Measurements from ENCODE around the gene ADAM11. TPM values are rescaled to one million over a fixed set of nuclear protein-coding genes. Genes with fewer than 3 reads are reported as not detected.

Gene ADAM11
- total RNA-seq, 1 donor from 2014 or later = 0.43 TPM

DNA sequence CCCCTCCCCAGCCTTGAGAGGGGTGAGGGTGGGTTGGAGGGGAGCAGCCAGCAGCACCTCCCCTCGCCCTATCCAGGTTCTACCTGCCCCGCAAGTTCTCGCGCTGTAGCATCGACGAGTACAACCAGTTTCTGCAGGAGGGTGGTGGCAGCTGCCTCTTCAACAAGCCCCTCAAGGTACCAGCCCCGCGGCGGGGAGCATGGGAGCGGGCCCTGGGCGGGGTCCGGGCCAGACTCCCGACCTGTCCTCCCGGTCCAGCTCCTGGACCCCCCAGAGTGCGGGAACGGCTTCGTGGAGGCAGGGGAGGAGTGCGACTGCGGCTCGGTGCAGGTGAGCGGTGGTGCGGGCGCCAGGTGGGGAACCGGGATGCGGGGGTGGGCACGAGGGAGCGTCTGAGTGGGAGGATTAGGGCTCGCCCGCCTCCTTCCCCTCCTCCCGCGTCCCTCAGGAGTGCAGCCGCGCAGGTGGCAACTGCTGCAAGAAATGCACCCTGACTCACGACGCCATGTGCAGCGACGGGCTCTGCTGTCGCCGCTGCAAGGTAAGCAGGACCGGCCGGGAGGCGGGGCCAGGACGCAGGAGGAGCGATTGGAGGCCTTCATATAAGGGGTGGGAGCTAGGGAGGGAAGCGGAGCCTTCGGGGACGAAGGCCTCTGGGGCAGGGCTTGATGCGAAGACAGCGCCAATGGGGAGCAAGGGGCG is 16.5 kb downstream of the ADAM11 start:
- no peaks in the 10 kb centered on the region for H3K9me3 ChIP-seq
- ATAC-seq (peak; percentile 96), DNase-seq (no peak)
- intact Hi-C loops (cut with DNase I) = loop anchor here (5.0 kb wide), 1 partner anchor 92 kb away; no protein-coding TSS in a partner anchor
- no peaks in the 10 kb centered on the region for H3K36me3 ChIP-seq
- H3K27me3 ChIP-seq = peaks cover 19% of the 10 kb centered on the region
- peaks cover 11% of the 10 kb centered on the region for H3K4me1 ChIP-seq
- peak overlapping the region; percentile 58 for H3K4me3 ChIP-seq
- no peak overlapping the region for H3K27ac ChIP-seq
- TF ChIP-seq, protein P1, sequence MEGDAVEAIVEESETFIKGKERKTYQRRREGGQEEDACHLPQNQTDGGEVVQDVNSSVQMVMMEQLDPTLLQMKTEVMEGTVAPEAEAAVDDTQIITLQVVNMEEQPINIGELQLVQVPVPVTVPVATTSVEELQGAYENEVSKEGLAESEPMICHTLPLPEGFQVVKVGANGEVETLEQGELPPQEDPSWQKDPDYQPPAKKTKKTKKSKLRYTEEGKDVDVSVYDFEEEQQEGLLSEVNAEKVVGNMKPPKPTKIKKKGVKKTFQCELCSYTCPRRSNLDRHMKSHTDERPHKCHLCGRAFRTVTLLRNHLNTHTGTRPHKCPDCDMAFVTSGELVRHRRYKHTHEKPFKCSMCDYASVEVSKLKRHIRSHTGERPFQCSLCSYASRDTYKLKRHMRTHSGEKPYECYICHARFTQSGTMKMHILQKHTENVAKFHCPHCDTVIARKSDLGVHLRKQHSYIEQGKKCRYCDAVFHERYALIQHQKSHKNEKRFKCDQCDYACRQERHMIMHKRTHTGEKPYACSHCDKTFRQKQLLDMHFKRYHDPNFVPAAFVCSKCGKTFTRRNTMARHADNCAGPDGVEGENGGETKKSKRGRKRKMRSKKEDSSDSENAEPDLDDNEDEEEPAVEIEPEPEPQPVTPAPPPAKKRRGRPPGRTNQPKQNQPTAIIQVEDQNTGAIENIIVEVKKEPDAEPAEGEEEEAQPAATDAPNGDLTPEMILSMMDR (IDR thresholded peaks at IDR 0.05) = peak; percentile 3

DNA sequence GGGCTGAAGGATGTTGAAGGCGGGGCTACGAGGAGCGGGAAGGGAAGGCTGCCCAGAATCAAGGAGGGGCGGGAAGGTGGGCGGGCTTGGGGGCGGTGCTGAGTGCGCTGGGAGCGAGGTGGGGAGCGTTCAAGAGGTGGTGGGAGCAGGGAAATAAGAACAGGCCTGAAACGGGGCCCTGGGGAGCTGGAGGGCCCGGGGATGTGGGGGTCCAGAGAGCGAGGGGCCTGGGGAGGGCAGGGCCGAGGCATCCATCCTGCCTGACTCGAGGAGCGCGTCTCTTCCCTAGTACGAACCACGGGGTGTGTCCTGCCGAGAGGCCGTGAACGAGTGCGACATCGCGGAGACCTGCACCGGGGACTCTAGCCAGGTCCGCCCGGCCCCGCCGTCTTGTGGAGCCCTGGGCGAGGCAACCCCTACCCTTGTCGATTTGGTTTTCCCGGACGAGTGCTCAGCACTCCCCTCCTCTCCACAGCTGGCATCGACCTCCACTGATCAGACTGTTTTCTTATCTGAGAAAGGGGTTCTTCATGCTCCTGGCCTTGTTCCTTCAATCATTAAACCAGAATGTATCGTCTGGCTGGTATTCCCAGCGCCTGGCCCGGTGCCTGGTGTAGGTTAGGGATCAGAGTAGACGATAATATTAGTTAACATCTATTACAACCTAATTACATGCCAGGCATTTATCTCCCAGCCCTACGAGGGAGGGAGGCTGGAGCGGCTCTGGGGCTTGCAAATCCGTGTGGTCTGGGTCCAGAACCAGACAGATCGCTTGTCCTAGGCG is 17.2 kb downstream of the ADAM11 start:
- no peaks in the 10 kb centered on the region for H3K36me3 ChIP-seq
- TF ChIP-seq, protein P1 (IDR thresholded peaks at IDR 0.05) = no peak
- H3K27me3 ChIP-seq = peaks cover 19% of the 10 kb centered on the region
- H3K4me1 ChIP-seq = peaks cover 11% of the 10 kb centered on the region
- H3K27ac ChIP-seq = no peak overlapping the region
- intact Hi-C loops (cut with DNase I) = loop anchor here (5.0 kb wide), 1 partner anchor 91 kb away; no protein-coding TSS in a partner anchor
- H3K4me3 ChIP-seq = peak overlapping the region; percentile 58
- ATAC-seq (peak; percentile 26), DNase-seq (peak; percentile 97)
- H3K9me3 ChIP-seq = no peaks in the 10 kb centered on the region

DNA sequence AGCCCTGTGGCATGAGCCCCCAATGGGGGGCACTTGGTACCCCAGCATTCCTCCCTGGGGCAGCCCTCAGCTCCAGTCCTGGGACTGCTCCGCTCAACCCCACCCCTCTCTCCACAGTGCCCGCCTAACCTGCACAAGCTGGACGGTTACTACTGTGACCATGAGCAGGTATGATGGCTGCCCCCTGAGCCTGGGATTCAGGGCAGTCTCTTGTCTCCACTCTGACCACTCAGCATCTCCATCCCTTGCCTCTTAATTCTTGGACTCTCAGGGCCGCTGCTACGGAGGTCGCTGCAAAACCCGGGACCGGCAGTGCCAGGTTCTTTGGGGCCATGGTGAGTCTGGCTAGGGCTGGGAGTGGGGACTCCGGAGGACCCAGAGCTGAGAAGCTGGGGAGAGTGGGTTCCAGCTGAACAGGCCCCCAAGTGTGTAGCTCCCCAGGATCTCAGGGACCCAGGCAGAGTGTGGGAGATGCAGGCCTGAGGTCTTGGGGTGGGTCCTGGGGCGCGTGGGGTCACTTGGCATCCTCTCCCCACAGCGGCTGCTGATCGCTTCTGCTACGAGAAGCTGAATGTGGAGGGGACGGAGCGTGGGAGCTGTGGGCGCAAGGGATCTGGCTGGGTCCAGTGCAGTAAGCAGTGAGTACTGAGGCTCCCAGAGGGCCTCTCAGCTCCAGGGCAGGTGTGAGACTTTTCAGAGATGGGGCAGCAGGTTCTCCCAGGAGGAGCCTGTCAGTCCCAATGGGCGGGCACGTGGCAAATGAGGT is 18.0 kb downstream of the ADAM11 start:
- Histone ChIP-seq H3K4me1 (peaks cover 17% of the 10 kb centered on the region), H3K27me3 (peaks cover 19% of the 10 kb centered on the region), H3K9me3 (no peaks in the 10 kb centered on the region), H3K27ac (no peak overlapping the region), H3K36me3 (no peaks in the 10 kb centered on the region), H3K4me3 (no peak overlapping the region)
- intact Hi-C loops (cut with DNase I) = loop anchor here (5.0 kb wide), 1 partner anchor 90 kb away; no protein-coding TSS in a partner anchor
- ATAC-seq (no peak), DNase-seq (no peak)
- TF ChIP-seq, protein P1 (IDR thresholded peaks at IDR 0.05) = no peak

DNA sequence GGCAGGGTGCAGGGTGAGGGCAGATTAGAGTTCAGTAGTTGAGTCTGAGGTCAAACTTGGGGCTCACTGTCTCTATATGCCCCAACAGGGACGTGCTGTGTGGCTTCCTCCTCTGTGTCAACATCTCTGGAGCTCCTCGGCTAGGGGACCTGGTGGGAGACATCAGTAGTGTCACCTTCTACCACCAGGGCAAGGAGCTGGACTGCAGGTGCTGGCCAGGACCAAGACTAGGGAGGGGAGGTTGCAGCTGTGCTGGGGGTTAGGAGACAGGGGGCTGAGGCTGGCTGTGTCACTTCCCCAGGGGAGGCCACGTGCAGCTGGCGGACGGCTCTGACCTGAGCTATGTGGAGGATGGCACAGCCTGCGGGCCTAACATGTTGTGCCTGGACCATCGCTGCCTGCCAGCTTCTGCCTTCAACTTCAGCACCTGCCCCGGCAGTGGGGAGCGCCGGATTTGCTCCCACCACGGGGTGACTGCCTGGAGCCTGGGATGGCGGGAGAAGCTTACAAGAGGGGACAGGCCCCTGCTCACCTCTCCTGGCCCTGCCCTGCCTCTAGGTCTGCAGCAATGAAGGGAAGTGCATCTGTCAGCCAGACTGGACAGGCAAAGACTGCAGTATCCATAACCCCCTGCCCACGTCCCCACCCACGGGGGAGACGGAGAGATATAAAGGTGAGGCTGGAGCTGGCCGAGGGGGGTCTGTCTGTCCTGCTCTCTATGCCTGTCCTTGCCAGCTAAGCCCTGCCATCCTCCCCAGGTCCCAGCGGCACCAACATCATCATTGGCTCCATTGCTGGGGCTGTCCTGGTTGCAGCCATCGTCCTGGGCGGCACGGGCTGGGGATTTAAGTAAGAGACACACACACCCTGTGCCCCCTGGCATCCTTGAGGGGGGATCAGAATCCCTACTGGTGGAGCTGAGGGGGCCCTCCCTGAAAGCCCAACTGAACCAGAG is 18.9 kb downstream of the ADAM11 start:
- Histone ChIP-seq H3K36me3 (no peaks in the 10 kb centered on the region), H3K9me3 (no peaks in the 10 kb centered on the region), H3K27me3 (peaks cover 11% of the 10 kb centered on the region), H3K4me3 (no peak overlapping the region), H3K27ac (no peak overlapping the region), H3K4me1 (peaks cover 19% of the 10 kb centered on the region)
- DNase-seq (no peak), ATAC-seq (no peak)
- intact Hi-C loops (cut with DNase I) = loop anchor here (5.0 kb wide), 1 partner anchor 90 kb away; no protein-coding TSS in a partner anchor
- TF ChIP-seq, protein P1 (IDR thresholded peaks at IDR 0.05) = no peak
